ENCODE results near the gene LRAT.
"Not testable (repeated sequence)": the region's sequence is repeated elsewhere in the genome, so short reads cannot be mapped to it uniquely, and the experiment has no call there.

LRAT gene

DNA sequence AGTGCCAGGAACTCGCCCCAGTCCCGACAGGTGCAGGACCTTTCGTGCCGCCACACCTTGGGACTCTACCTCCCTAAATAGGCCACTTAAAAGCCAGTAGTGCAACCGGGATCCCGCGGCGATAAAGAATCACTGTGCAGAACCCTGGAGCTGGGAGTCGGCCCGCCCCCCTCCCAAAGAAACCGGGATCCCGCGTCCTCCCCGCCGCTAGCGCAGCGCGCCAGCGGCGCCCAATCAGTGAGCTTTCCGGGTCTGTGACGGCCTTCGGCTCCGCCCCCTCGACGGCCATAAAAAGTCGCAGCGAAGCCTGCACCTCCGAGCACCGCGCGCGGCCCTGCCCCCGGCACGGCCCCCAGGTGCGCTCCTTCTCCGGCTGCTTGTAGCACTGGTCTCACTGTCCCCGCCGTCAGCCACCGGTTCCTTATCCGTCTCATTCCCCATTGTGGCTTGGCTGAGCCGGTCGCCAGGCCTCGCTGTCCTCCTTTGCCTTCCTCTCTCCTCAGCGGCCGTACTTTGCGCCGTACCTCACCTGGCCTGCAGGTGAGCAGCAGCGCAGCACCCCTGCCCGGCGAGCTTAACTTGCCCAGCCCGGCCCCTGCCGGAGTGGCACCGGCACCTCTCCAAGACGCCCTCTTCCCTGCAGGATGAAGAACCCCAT lies at the start of gene LRAT:
TSS of gene LRAT (plus strand) at position 318 of the 658 bp plus-strand sequence. CDS start at position 645, 327 bp downstream.
- DNase-seq: peak; percentile 32 to 56

DNA sequence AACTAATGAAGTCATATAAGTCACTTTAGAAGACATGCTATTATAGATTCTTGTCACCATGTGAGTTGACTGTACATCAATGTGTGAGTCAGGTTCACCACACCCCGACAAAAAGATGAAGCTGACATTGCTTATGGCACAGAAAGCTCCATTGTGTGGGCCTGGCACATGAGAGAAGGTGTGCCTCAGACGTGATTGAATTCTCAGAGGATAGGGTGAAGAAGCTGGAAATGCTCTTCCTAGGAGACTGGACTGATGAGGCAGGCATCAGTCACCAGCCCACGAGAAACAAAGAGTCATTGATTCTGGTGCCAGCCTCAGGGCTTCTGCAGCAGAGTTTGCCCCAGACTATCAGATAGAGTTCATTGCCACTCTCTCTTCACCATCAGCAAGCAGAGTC lies 35.9 kb upstream of the LRAT start:
- DNase-seq: no peak

DNA sequence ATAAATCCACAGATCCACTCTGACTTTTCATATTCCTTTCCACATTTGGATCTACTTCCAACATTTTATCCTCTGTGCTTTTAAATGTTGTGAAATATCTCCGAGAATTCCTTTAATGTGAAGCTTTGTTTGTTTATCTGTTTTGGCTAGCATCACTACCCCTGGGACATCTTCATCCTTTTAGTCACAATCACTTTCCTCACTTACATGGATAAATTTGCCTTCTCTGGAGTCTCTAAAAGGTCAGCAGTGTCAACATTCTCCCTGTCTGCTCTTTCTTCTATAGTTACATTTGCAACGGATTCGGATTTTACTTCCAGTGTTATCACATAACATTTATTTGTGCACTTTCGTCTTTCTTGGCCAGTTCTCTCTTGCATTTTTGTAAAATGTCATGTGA lies 34.2 kb upstream of the LRAT start:
- DNase-seq: no peak

DNA sequence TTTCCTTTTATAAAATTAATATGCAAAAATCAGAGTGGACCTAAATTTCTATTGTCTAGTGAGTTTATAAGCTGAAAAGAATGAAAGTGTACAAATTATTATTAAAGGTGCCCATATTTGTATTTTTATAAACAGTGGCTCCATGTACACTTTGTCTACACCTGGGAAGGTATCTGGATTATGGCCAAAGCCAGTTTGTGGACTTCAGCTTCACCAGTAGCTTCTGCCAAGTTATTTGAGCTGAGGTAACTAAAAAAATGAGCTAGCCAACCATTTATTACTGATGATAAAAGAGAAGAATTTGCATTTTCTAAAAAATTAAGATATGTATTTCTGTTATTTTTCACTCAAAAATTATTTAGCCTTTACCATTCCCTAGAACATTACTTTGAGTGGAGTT lies 32.3 kb upstream of the LRAT start:
- no peak for DNase-seq

DNA sequence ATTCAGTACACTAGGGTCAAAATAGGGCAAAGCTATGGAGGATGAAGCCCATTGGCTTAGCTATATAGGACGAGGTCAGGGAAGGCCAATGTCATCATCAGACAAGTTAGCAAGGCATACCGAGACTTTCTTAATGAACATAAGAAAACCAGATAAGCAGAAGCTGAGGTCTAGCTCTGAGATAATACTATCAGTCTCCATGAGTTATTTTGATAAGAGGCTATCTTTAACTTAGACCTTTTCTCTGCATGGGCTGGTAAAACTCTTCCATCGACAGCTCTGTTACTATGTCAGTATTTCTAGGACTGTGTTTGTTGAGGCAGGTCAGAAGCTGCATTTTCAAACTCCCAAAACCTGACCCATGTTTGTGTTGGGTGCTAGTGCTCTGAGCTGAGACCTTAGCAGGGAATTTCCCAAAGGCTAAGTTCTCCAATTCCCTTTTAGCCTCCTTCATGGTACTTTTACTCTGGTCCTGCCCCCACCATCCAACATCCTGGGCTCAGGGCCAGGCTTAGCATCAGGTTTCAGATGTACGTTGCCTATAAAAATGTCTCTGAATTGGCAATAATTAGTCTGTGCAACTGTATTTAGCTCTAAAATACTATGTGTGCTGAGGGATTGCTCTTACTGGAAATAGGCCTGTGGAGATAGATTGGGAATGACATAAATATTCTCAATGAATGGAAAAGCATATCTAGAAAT lies 29.3 kb upstream of the LRAT start:
- DNase-seq: no peak

DNA sequence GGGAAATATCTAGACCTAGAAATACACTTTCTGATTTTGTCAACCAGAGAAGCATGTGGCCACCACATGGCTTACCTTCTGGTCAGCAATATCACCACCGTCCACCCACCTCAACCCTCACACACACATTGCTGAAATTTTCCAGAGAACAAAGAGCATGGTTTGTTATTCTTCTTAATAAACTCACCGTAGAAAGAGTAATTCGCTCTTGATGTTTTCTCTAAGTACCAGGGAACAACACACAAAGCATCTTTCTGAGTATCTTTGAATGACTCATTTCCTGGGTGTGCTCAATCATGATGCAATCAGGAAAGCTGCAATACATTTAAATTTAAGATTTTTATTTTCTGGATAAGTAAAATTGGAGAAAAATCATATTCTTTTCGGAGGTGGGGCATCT lies 24.7 kb upstream of the LRAT start:
- no peak for DNase-seq

DNA sequence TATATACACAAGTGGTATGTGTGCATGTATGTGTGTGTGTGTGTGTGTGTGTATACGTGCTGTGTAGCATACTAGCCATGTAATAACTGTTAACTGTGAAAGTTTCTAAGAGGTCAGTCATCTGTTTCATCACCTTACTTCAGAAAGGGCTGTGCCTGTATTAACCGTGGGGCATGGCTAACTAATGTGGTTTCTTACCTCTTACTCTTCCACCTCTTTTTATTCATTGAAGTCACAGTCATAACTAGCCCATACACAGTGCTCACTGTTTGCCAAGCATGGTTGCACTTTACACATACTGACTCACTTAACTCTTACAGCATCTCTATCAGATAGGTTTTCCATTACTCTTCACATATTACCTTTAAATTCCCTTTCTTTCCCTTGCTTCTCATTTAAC lies 23.7 kb upstream of the LRAT start:
- DNase-seq: no peak

DNA sequence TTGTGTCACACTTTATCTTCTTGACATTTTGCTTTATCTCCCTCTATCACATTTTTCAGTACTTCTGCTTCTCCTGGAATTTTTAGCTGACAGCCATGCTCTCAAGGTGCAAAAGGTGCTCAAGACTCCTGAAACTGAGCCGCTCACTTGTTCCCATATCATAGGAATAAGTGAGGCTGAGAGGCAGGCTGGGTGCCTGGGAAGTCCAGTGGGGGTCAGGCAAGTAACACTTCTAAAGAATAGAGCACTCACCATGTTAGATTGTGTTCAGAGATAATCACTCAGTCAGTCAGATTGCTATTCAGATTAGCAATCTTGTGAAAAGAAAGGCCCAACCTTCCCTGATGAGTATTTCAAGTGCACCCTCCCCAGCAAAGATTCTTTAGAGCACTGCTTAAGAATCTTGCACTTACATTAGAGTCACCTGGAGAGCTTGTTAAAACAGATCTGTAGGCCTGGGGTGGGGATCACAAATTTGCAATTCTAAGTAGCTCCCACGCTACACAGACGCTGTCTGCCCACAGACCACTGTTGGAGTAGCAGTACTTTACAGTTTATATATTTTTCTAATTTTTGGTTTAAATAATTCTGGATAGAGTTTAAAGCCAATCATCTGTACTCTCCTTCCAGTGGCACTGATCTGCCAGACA lies 23.1 kb upstream of the LRAT start:
- no peak for DNase-seq

DNA sequence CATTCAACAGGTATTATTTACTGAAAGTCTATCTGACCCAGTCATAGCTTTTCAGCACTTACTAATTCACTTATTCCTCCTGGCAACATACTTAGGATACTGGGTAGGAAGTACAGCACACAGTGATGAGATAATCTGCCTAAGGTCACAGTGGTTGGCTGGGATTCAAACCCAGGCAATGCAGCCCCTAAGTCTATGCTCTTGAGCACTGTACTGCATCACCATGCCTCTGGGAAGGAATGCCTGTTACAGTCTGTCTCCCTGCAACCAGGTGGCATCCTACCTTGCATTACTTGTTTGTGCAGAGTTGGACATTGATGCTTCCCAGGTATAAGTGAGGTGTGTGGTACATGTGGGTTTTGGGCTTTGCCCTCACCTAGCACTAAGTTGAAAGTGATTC lies 21.5 kb upstream of the LRAT start:
- no peak for DNase-seq

DNA sequence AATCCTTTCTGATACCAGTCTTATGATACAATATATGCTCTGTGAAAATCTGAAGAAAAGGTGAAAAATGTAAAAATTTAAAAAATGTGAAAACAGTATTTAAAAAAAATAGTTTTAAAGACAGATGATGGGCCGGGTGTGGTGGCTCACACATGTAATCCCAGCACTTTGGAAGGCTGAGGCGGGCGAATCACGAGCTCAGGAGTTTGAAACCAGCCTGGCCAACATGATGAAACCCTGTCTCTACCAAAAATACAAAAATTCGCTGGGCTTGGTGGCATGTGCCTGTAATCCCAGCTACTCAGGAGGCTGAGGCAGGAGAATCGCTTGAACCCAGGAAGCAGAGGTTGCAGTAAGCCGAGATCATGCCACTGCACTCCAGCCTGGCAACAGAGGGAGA lies 20.2 kb upstream of the LRAT start:
- not testable (repeated sequence) for DNase-seq

DNA sequence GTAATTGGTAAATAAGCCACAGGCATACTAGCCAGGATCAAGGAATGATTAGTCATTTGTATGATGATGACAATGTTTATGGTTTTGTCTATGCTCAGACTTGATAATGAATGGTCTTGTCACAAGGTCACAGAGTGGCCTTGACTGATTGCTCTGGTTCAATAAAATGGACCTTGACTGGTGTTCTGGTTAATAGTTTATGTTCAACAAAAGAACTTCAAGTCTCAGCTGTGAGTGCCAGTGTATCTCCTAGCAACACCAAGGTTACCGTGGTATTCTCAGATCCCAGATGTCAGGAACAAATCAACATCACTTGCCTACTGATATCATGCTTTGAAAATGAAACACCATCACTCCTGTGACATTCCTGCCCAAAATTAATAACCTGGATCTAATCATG lies 16.3 kb upstream of the LRAT start:
- DNase-seq: no peak

DNA sequence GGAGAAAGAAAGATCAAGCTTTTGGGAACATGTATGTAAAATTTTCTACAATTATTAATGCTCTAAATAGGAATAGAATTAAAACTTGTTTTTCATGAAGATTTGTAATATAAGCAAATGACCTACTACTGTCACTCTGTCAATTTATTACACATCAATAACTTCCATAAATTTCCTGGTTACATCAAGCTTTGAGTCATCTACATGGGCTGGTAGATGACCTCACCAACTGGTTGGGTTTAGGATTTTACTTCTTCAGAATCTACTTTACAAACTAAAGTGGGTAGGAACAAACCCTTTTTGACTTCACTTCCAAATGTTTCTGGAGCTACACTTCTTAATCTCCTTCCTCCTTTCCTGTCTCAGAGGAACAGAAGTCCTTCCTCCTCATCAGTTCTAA lies 12.0 kb upstream of the LRAT start:
- DNase-seq: no peak

DNA sequence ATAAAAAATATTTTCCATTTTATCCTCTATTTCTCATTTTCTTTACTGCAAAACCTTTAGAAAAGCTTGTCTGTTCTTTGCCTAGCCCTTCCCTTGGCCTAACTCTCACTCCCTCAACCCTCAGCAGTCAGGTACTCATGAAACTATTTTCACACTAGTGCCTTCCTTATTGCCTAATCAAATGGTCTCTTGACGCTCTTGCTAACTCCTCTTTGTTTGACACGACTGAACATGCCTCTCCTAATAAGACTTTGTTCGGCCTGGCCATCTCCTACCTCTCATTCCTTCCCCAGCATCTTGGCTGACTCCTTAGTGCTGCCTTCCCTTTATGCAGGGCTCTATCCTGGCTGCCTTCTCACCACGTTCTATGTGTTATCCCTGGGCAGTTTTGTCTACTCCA lies 11.1 kb upstream of the LRAT start:
- no peak for DNase-seq

DNA sequence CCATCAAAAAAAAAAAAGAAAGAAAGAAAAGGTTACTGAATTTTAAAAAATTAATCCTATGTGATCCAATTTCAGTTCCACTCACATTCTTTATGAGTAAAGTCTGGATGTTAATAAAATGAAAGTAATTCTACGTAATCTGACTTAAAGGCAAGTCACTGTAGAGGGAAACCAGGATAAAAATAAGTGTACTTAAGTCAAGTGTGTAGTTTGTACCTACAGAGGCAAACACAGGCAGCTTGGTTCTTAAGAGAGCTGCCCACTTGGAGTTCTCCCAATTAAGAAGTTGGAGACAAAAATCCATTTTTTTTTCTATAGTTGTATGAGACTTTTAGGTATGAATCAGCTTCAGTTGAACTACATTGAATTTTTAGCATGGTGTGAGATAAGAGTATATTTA lies 7.0 kb upstream of the LRAT start:
- no peak for DNase-seq

DNA sequence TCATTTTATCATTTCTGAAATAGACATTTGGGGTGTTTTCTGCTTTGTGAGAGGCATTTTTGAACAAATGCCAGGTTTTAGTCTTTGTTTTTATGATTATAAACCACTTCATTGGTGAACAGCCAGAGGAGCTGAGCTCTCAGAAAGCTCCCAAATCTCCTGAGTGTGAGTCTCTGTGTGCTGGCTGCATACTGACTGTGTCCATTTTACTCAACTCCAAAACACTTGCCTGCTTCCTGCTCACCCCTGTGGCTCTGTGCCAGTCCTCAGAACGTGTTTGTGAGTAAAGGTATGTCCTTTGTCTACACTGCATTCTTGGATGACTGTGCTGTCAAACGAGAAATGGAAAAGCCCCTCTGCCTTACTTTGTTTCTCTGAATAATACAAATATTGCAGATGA lies 5.4 kb upstream of the LRAT start:
- no peak for DNase-seq

DNA sequence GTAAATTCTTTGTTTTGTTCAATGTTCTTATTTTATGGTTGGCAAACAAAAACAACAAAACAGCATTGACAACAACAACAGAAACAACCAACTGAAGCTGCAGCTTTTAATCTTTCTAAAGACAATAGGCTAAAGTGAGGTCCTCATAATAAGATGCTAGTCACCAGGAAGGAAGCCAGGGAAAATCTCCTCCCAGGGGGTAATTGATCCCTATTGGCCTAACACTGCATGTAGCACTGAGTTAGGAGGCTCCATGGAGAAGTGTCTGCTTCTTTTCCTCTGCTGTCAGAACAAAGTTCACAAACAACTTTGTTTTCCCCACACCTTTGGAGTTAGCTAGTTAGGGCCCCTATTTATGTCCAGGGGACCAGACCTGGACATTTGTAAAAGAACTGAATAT lies 4.7 kb upstream of the LRAT start:
- no peak for DNase-seq

DNA sequence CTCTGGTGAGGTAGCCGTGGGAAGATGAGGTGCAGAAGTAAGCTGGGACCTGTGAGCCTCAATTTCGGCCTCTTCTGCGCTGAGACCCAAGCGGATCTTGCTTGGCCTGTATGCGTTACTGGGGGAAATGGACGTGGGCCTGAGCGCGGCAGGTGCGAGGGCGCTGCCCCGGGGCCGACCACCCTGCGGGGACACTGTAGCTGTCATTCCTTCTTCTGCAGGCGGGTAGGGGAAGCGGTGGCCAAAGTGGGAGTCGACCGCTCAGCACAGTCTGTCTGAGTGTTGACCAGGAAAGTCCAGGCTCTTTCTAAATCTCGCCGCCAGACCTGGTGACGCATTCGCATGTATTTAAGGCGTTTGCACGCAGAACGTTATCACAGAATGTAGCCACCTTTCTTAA lies 3.3 kb upstream of the LRAT start:
- no peak for DNase-seq

DNA sequence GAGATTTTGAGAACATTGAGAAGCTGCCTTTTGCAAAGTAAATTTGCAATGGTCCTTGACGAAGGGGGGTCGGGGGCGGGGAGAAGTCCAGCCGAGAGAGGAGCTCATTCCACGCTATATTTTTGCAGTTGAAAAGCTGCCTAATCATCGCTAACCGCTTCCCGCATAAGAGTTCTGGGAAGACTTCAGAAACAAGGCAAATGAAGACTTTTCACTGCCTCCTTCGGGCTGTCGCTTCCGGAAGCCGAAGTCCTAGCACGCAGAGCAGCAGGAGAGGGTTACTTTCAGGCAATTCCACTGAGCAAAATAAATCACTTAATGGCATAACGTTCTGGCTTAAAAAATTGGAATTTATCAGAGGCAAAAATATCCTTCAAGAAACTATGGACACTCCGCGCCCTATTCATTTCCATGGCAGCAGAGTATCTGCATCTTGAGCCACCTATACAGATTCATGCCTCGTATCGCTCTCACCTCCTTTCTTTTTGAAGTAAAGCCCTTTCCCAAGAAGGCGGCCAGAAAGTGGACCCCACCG lies 2.6 kb upstream of the LRAT start:
- no peak for DNase-seq

DNA sequence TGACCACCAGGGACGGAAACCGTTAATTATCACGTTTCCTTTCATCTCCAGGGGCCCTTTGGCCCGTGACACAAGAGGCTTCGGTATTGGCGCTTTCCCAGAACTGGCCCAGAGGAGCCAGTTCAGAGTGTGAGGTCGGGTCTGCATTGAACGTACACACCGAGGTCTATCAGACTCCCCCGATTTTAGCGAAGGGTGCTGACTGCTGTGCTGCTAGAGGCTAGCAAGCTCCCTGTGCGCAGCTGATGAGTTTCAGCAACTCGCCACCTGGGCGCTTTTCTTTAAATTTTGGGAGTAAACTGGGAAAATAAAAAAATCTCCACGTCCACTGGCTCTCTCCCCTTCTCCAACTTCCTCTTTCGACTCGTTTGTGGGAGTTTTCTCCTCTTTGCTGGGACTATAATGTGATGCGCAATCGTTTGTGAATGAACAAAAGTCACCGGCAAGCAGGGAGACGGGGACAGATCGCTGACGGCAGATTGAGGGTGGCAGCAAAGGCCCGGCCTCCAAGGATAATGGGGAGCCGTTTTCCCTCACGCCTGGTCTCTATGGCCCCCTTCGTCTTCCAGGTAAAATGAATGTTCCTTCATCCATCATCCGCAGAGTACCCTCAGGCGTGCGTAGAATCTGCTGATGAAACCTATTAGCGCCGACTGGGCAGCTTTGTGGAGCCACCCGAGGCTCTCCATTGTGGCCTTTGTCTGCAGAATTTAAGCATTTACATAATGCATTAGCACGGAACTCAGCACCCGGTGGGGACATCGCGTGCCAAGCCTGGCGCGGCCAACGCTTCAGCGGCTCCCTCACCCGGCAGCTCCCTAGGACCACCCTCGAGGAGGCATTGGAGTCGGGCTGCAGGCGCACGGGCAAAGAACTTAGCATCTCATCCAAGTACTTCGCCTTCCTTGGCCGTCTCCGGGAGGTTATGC lies 1.6 kb upstream of the LRAT start:
- DNase-seq: no peak

DNA sequence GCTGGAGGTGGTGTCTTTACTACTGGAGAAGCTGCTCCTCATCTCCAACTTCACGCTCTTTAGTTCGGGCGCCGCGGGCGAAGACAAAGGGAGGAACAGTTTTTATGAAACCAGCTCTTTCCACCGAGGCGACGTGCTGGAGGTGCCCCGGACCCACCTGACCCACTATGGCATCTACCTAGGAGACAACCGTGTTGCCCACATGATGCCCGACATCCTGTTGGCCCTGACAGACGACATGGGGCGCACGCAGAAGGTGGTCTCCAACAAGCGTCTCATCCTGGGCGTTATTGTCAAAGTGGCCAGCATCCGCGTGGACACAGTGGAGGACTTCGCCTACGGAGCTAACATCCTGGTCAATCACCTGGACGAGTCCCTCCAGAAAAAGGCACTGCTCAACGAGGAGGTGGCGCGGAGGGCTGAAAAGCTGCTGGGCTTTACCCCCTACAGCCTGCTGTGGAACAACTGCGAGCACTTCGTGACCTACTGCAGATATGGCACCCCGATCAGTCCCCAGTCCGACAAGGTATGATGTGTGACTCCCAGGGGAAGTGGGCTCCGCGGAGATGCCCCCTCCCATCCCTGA lies 634 bp downstream of the LRAT start:
- no peak for DNase-seq

DNA sequence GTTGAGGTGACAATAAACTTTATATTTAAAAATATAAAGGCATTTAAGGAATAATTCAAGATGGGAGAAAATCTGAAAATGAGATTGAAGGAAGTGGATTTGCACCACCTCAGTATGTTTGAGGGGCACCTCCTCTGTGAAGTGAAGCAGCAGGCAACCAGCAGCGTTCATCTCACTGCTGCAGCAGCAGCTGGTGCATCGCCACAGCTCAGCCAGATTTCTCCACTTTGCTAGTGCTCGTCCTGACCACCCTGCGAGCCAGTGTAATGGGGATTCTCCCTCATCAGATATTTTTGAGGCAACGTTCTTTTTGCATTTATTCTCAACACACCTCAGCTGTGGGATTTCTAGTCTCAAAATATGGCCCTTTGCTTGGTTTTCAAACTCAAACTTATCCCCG lies 13.9 kb downstream of the LRAT start:
- no peak for DNase-seq

DNA sequence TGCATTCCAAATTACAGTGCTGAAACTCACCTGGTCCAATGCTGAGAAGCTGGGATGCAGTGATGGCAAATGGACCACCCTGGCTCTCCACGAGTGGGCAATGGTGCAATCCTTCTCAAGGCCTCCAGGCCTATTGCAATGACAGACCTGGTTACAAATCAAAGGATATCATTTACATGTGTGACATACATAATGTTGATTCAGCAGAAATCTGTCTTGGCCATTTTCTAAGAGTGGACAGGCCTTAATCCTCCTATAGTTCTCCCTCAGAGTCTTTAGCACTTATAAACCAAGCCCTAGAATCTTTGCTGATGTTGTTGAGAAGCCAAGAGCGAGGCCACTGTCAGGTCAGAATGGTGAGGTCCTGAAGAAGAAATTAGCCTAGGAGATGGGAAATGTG lies 17.1 kb downstream of the LRAT start:
- DNase-seq: no peak

DNA sequence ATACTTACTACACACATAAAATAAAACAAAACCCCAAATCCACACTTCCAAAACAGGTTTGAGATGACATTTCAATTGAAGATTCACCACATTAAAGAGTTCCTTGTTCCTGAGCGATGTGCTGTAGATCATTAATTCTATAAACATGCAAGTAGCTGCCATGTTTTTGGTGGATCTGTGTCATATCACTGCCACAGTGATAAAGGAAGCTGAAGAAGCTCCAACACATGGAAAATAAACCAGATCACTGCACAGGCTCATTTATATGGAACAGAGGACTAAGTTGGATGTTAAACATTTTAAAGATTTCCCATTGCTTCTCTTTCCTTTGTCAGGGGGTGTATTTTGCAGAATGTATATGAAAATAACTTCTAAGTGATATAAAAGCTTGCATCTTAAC lies 34.5 kb downstream of the LRAT start:
- no peak for DNase-seq

Measured in stimulated activated CD4-positive, alpha-beta T cell treated with anti-CD3 and anti-CD28 coated beads, Interleukin-2, amount 100 ng/mL, for 24 hours (primary cell).